HepG2 (cell line): Measurements from ENCODE around the gene CDKN2A. TPM values are rescaled to one million over a fixed set of nuclear protein-coding genes. Genes with fewer than 3 reads are reported as not detected.

ENCODE experiments used
- FOXK2 ChIP-seq: fragments of 450-650 bp; IDR thresholded peaks from 2 replicates; pipeline ENCODE4 v1.6.1; 2016
- HOXD1 ChIP-seq: sonication (generic); formaldehyde crosslinking; IDR thresholded peaks from 2 replicates; pipeline ENCODE4 v1.5.0; 2020; ENCODE audit warnings: missing genetic modification reagents
- SKIL ChIP-seq: sonication (generic); formaldehyde crosslinking; IDR thresholded peaks from 2 replicates; pipeline ENCODE4 v1.8.0; 2022; ENCODE audit warnings: missing genetic modification reagents, mild to moderate bottlenecking, moderate library complexity, borderline replicate concordance
- ZNF274 ChIP-seq: sonication (generic); formaldehyde crosslinking; IDR thresholded peaks from 2 replicates; pipeline ENCODE4 v1.5.1; 2020; ENCODE audit warnings: mild to moderate bottlenecking, missing genetic modification reagents
- ZNF407 ChIP-seq: sonication (generic); formaldehyde crosslinking; IDR thresholded peaks from one replicate; pipeline ENCODE4 v1.5.1; 2020; ENCODE audit warnings: mild to moderate bottlenecking, missing genetic modification reagents; ENCODE audit errors: not compliant biosample characterization
- ZNF619 ChIP-seq: sonication (generic); formaldehyde crosslinking; IDR thresholded peaks from 2 replicates; pipeline ENCODE4 v1.4.0; 2020; ENCODE audit warnings: mild to moderate bottlenecking, missing genetic modification reagents
- polyA plus RNA-seq, 8 experiments: library from polyadenylated mRNA; depleted of rRNA in 3 of 8; stranded (reverse) in 7 of 8; unstranded in 1 of 8; fragments of >200 nt; fragmentation: Illumina TruSeq in 4 of 8; extraction: Trizol in 4 of 8; gene quantifications; 2 replicates each; pipeline versions ENCODE4 v1.2.1 to v1.2.3, GENCODE V29; 2011 to 2016; ENCODE audit warnings: low read depth in 4 of 8, missing spikeins in 1 of 8, mixed read lengths in 1 of 8; ENCODE audit not compliant: insufficient read depth in 1 of 8
- total RNA-seq, 5 experiments: library from RNA; depleted of rRNA; stranded (reverse); fragments of >200 nt; fragmentation: Illumina TruSeq; extraction: Trizol; gene quantifications; 2 replicates each; pipeline ENCODE4 v1.2.3, GENCODE V29; 2016; ENCODE audit warnings: low read depth in 1 of 5

CDKN2A gene
- total and polyA plus RNA-seq, 2 of the 13 experiments (the other 11 are each of a cell fraction or from before 2014, with no cell fraction given) = 4.2 to 4.8 TPM

DNA sequence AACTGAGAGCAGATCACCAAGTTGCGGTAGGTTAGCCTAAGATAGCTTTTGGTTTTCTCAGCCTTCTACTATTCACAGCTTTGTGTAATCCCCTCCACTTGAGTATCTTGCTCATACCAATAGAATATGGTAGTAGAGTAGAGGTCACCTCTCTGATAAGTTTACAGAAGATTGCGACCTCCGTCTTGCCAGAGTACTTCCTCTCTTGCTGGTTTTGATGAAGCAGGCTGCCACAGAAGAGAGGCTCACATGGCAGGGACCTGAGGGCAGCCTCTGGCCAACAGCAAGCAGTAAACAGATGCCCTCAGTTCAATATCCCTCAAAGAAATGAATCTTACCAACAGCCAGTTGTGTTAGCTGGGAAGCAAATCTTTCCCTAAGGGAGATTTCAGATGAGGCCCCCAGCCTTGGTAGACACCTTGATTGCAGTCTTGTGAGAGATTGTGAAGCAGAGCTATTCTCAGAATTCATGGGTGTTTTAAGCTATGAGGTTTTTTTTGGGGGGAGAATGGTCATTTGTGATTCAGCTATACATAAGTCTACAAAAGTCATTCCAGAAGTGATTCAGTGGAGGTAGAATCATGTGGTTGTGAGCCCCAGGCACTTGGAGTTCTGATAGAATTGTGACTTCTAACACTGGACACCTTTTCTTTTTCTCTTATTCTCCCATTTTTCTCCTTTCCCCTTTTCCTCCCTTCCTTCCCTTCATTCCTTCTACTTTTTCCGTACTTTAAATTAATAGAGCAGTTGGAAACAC lies 37.6 kb upstream of the CDKN2A start (continued):
- TF ChIP-seq HOXD1 (CRISPR knock-in tag) = no peak
- TF ChIP-seq SKIL (CRISPR knock-in tag) = no peak
- TF ChIP-seq FOXK2 = no peak
- no peak for TF ChIP-seq ZNF407 (CRISPR knock-in tag)
- no peak for TF ChIP-seq ZNF274
- no peak for TF ChIP-seq ZNF619 (CRISPR knock-in tag)
